ENCODE results near the gene SCFD2. TPM values are rescaled to one million over a fixed set of nuclear protein-coding genes. Genes with fewer than 3 reads are reported as not detected.

Gene SCFD2
- total RNA-seq, 4 donors from 2014 or later = 24.7 to 49.2 (median 33.9) TPM

GRCh38 chr4:53137468-53137867 lies 228.4 kb downstream of the SCFD2 start:
- no peaks in the 10 kb centered on the region for H3K27me3 ChIP-seq
- TF ChIP-seq CTCF (IDR thresholded peaks at IDR 0.05) (no peak), EP300 (IDR thresholded peaks at IDR 0.05) (no peak), POLR2A (IDR thresholded peaks at IDR 0.05) (no peak)

GRCh38 chr4:53136954-53137353 lies 228.9 kb downstream of the SCFD2 start:
- Histone ChIP-seq H3K9me3 (no peaks in the 10 kb centered on the region), H3K4me1 (peaks cover 0 to 6% (median 0%) of the 10 kb centered on the region in 4 donors), H3K36me3 (no peaks in the 10 kb centered on the region), H3K27me3 (no peaks in the 10 kb centered on the region), H3K27ac (no peak overlapping the region), H3K4me3 (no peak overlapping the region)
- no peak for TF ChIP-seq POLR2A (IDR thresholded peaks at IDR 0.05)
- TF ChIP-seq CTCF (IDR thresholded peaks at IDR 0.05) = no peak
- TF ChIP-seq EP300 (IDR thresholded peaks at IDR 0.05) = no peak
- WGBS, 2 donors = 91 to 94% methylated on average over 2 of the region's 2 CpGs
- DNase-seq (ENCODE audit: low spot score in 2 of 2) = no peak

More at GRCh38 chr4:53137468-53137867, 228.4 kb downstream of the SCFD2 start:
- H3K27ac ChIP-seq = no peak overlapping the region
- no peaks in the 10 kb centered on the region for H3K9me3 ChIP-seq
- H3K4me3 ChIP-seq = no peak overlapping the region
- peaks cover 0 to under 1% (median 0%) of the 10 kb centered on the region in 4 donors for H3K4me1 ChIP-seq
- no peaks in the 10 kb centered on the region for H3K36me3 ChIP-seq
- no peak for DNase-seq (ENCODE audit: low spot score in 2 of 2)

GRCh38 chr4:53132132-53132891 lies 233.5 kb downstream of the SCFD2 start:
- Histone ChIP-seq H3K4me1 (peaks cover 0 to 41% (median 0%) of the 10 kb centered on the region in 4 donors), H3K27ac (no peak overlapping the region), H3K9me3 (no peaks in the 10 kb centered on the region), H3K27me3 (no peaks in the 10 kb centered on the region), H3K36me3 (no peaks in the 10 kb centered on the region), H3K4me3 (no peak overlapping the region)
- no peak for DNase-seq (ENCODE audit: low spot score in 2 of 2)
- TF ChIP-seq POLR2A (IDR thresholded peaks at IDR 0.05) (no peak), EP300 (IDR thresholded peaks at IDR 0.05) (no peak)
- WGBS, 2 donors = 35 to 36% methylated on average over 4 of the region's 4 CpGs

- Histone ChIP-seq H3K36me3 (no peaks in the 10 kb centered on the region), H3K9me3 (no peaks in the 10 kb centered on the region), H3K27ac (no peak overlapping the region), H3K4me1 (peaks cover 0 to 42% (median 0%) of the 10 kb centered on the region in 4 donors), H3K4me3 (no peak overlapping the region), H3K27me3 (no peaks in the 10 kb centered on the region)
- TF ChIP-seq CTCF (IDR thresholded peaks at IDR 0.05) (no peak), EP300 (IDR thresholded peaks at IDR 0.05) (no peak), POLR2A (IDR thresholded peaks at IDR 0.05) (no peak)
- no peak for DNase-seq (ENCODE audit: low spot score in 2 of 2)
- WGBS, 2 donors = 86 to 90% methylated on average over 2 of the region's 2 CpGs
Observed at GRCh38 chr4:53131562-53131925, 234.3 kb downstream of the SCFD2 start.

GRCh38 chr4:53130896-53131561 lies 234.8 kb downstream of the SCFD2 start:
- Histone ChIP-seq H3K9me3 (no peaks in the 10 kb centered on the region), H3K4me3 (no peak overlapping the region), H3K27ac (no peak overlapping the region), H3K27me3 (no peaks in the 10 kb centered on the region), H3K4me1 (peaks cover 0 to 42% (median 0%) of the 10 kb centered on the region in 4 donors), H3K36me3 (no peaks in the 10 kb centered on the region)
- 92 to 96% methylated on average over 5 of the region's 5 CpGs for WGBS, 2 donors
- TF ChIP-seq POLR2A (IDR thresholded peaks at IDR 0.05) = no peak
- TF ChIP-seq CTCF (IDR thresholded peaks at IDR 0.05) = no peak
- TF ChIP-seq EP300 (IDR thresholded peaks at IDR 0.05) = no peak
- DNase-seq (ENCODE audit: low spot score in 2 of 2) = no peak
